SHP77 (cell line): ENCODE results near the gene CPEB3.

Source experiments
- DNase-seq, 2 experiments: peaks; one replicate each; lab custom pipeline; 2025; lab: John Stamatoyannopoulos, UW

The CPEB3 gene

GRCh38 chr10:92103376-92104090, 187.3 kb downstream of the CPEB3 start:
- DNase-seq: no peak

- no peak for DNase-seq
Observed at GRCh38 chr10:92102601-92103213, 188.2 kb downstream of the CPEB3 start.

DNA sequence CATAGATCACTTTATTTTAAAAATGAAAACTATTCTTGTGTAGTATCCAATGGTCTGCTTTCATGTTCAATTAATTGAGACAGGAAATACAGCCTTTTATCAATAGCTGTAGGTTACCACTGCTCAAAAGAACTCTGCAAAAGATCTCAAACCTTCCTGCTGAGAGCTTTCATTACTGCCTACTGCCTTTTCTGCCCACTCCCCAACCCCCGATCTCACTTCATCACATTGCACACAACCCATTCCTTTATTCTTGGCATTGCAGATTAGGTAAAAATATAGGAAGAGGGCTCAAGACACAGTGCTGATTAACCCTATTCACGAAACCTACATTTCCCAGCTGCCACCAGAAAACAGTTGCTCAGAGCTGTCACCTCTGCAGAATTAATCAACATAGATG, 195.9 kb downstream of the CPEB3 start:
- DNase-seq: no peak

DNA sequence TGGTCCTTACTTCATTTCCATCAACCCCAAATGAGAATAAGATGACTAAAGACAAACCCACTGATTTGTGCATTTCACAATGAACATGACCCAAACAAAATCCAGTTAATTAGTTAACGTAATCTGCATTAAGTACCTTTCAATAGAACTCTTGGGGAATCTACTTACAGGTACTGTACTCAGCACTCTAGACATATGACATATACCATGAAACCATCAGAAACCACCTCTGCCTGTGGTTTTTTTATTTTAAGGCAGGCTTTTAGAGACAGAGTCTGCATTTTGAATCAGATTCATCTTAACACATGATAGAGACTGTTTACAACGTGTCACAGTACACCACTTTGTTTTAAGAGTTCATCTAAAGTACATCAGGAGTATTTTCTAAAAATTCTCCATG, 198.9 kb downstream of the CPEB3 start:
- DNase-seq: no peak

- DNase-seq: peak; percentile 44 to 67
Observed at GRCh38 chr10:92087750-92088395, 203.0 kb downstream of the CPEB3 start.

GRCh38 chr10:92082583-92083280, 208.1 kb downstream of the CPEB3 start:
- no peak for DNase-seq

GRCh38 chr10:92081641-92082040, 209.2 kb downstream of the CPEB3 start:
- DNase-seq: no peak

GRCh38 chr10:92080244-92080643, 210.6 kb downstream of the CPEB3 start:
- no peak for DNase-seq

GRCh38 chr10:92079003-92079402, 211.9 kb downstream of the CPEB3 start:
- DNase-seq: no peak

GRCh38 chr10:92076722-92077121, 214.2 kb downstream of the CPEB3 start:
- DNase-seq: no peak

GRCh38 chr10:92075829-92076228, 215.0 kb downstream of the CPEB3 start:
- DNase-seq: no peak

GRCh38 chr10:92074126-92074887, 216.6 kb downstream of the CPEB3 start:
- DNase-seq: no peak

GRCh38 chr10:92068900-92069299, 222.0 kb downstream of the CPEB3 start:
- no peak for DNase-seq

DNA sequence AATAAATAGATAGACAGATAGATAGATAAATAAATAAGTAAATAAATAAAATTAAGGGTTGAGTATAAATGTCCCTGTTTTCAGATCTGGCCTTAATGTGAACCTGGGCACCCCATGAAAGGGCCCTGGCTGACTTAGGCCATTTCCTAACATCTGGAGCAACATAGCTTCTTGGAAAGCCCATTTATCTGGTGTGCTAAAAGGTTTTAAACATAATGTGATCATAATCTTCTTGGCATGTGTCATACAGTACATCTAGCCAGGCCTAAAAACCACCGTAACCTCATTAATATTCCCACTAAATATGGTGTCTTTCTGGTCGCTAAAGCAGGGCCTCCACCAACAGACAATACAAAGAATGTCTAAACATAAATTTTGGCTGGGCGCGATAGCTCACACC, 224.5 kb downstream of the CPEB3 start:
- DNase-seq: no peak

- DNase-seq: no peak
Observed at GRCh38 chr10:92064506-92064905, 226.4 kb downstream of the CPEB3 start.

- DNase-seq: no peak
Observed at GRCh38 chr10:92062273-92062672, 228.6 kb downstream of the CPEB3 start.

DNA sequence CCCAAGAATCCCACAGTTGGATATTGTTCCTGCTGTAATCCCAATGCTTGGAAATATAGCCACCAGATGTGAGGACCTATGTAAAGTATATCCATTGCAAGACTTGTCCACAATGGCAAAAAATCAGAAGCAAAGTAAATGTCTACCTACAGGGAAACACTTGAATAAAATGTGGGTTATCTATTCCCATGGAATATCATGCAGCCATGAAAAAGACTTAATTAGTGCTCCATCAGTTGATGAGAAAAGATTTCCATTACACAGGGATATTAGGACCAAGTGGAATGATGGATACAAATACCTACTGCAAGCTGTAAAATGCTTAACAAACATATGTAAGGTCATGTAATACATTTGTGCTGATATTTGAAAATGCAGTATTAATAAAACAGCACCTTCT, 236.1 kb downstream of the CPEB3 start:
- no peak for DNase-seq

DNA sequence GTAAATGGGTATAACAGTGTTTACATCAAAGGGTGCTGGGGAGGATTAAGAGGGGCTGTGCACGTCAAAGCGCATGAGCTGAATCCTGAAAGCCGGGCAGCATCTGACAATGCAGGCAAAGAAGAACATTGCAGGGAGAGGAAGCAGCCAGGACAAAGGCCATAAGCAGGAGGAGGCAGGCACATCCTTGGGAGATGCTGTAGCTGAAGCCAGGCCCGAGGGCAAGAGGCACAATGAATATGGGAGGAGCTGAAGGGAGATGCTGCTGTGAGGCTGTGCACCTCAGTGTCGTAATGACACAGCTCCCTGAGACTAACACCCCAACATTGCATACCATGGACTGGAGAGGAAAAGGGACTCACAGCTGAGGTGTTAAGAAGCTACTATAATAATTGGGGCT, 238.1 kb downstream of the CPEB3 start:
- DNase-seq: no peak

GRCh38 chr10:92052088-92052487, 238.8 kb downstream of the CPEB3 start:
- no peak for DNase-seq

- DNase-seq: no peak
Observed at GRCh38 chr10:92047215-92047614, 243.7 kb downstream of the CPEB3 start.

DNA sequence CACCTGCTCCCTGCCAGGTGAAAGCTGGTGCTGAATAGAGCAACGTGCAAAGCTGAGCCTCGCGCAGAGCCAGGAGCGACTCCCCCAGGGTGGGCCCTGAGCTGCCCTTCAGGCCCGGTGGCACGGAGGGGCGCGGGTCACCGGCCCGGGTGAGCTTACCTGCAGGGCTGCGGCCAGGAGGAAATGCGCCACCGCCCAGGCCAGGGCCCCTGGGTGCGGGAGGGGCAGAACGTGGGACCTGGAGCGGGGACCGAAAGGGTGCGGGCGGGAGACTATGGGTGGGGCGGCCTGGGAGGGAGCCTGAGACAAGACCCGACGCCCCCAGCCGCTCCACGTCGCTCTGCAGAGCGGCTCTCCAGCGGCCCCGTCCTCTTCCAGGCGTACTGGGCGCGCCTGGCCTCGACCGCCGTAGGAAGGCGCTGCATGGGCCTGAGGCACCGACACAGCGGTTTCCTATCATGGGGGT, 245.2 kb downstream of the CPEB3 start:
- DNase-seq: no peak

DNA sequence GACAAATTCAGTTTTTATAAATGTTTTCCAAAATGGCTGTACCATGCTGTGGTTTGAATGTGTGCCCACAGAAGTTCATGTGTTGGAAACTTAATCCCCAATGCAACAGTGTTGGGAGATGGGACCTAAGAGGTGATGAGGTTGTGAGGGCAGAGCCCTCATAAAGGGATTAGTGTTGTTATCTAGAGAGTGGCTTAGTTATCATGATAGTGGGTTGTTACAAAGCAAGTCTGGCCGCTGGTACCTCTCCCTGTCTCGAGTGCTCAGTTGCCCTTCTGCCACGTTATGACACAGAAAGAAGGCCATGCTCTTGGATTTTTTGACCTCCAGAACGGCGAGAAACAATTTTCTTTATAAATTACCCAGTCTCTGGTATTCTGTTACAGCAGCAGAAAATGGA, 248.3 kb downstream of the CPEB3 start:
- DNase-seq: no peak
